Peyer's patch (tissue), 4 donors: ENCODE results near the gene DIPK1B. TPM values are rescaled to one million over a fixed set of nuclear protein-coding genes. Genes with fewer than 3 reads are reported as not detected.

Experiments
- DNase-seq, 3 donors: peaks; one replicate each; pipeline ENCODE4 v3.0.0-alpha.2; 2017 to 2019
- H3K27ac ChIP-seq, 4 donors: fragments of 200-600 bp; sonication (generic); one replicate each; pipeline ENCODE4 v1.5.1; 2016 to 2019
- H3K27me3 ChIP-seq, 2 donors: fragments of 200-600 bp; sonication (generic); one replicate each; pipeline ENCODE4 v1.5.1; 2019
- H3K36me3 ChIP-seq, 3 donors: fragments of 200-600 bp; sonication (generic); one replicate each; pipeline ENCODE4 v1.5.1; 2016 to 2019
- H3K4me1 ChIP-seq, 4 donors: fragments of 200-600 bp; sonication (generic); one replicate each; pipeline ENCODE4 v1.5.1; 2016 to 2019
- H3K4me3 ChIP-seq, 4 donors: fragments of 200-600 bp; sonication (generic); 1 replicate in 3 of 4; 2 replicates in 1 of 4; pipeline ENCODE4 v1.5.1; 2016 to 2019; ENCODE audit warnings: mild to moderate bottlenecking in 1 of 4
- H3K9me3 ChIP-seq, 4 donors: fragments of 200-600 bp; sonication (generic); one replicate each; pipeline ENCODE4 v1.5.1; 2016 to 2019; ENCODE audit warnings: mild to moderate bottlenecking in 1 of 4
- POLR2A ChIP-seq, 2 donors: fragments of 450-650 bp; IDR thresholded peaks; one replicate each; pipeline ENCODE4 v1.5.1; 2017; ENCODE audit warnings: antibody characterized with exemption in 2 of 2, mild to moderate bottlenecking in 2 of 2, moderate library complexity in 2 of 2
- total RNA-seq, 4 donors: library from RNA; depleted of rRNA; stranded (reverse); fragments of >200 nt; gene quantifications; one replicate each; pipeline ENCODE4 v1.1.0, GENCODE V29; 2016
- TF ChIP-seq, protein P1 (sequence below), 6 experiments: fragments of 450-650 bp in 4 of 6; fragments of 200-600 bp in 2 of 6; sonication (generic) in 1 of 6; IDR thresholded peaks; one replicate each; pipeline ENCODE4 v1.5.1; 2017 to 2019; ENCODE audit warnings: antibody characterized with exemption in 6 of 6, mild to moderate bottlenecking in 3 of 6, moderate library complexity in 1 of 6

The DIPK1B gene
- total RNA-seq, 4 donors from 2014 or later, result 0.70 to 5.8 (median 2.6) TPM

DNA sequence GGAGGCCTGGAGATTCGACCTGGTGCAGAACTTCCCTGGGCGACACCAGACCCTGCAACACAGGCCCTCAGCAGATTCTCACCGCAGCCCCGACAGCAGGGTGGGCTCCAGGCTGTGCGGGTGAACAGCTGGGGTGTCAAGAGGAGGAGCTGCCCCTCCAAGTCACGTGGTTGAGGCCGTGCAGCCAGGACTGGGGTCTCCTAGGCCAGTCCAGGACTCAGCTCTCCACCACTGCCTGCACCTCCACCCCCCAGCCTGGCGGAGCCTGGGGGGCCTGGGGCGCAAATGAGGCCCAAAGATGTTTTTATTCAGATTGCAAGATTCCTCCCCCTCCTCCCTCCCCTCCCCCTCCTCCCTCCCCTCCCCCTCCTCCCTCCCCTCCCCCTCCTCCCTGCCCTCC lies 15.9 kb upstream of the DIPK1B start:
- no peak overlapping the region for H3K4me3 ChIP-seq
- H3K27ac ChIP-seq, result peak overlapping the region in 2 of 4 donors; percentile 91 to 95
- H3K27me3 ChIP-seq, result no peaks in the 10 kb centered on the region
- DNase-seq, result no peak
- no peaks in the 10 kb centered on the region for H3K9me3 ChIP-seq
- TF ChIP-seq, protein P1, sequence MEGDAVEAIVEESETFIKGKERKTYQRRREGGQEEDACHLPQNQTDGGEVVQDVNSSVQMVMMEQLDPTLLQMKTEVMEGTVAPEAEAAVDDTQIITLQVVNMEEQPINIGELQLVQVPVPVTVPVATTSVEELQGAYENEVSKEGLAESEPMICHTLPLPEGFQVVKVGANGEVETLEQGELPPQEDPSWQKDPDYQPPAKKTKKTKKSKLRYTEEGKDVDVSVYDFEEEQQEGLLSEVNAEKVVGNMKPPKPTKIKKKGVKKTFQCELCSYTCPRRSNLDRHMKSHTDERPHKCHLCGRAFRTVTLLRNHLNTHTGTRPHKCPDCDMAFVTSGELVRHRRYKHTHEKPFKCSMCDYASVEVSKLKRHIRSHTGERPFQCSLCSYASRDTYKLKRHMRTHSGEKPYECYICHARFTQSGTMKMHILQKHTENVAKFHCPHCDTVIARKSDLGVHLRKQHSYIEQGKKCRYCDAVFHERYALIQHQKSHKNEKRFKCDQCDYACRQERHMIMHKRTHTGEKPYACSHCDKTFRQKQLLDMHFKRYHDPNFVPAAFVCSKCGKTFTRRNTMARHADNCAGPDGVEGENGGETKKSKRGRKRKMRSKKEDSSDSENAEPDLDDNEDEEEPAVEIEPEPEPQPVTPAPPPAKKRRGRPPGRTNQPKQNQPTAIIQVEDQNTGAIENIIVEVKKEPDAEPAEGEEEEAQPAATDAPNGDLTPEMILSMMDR (IDR thresholded peaks at IDR 0.05), result no peak
- TF ChIP-seq POLR2A (IDR thresholded peaks at IDR 0.05), result no peak
- peaks cover 6 to 67% (median 9%) of the 10 kb centered on the region in 4 donors for H3K4me1 ChIP-seq
- H3K36me3 ChIP-seq, result no peaks in the 10 kb centered on the region

DNA sequence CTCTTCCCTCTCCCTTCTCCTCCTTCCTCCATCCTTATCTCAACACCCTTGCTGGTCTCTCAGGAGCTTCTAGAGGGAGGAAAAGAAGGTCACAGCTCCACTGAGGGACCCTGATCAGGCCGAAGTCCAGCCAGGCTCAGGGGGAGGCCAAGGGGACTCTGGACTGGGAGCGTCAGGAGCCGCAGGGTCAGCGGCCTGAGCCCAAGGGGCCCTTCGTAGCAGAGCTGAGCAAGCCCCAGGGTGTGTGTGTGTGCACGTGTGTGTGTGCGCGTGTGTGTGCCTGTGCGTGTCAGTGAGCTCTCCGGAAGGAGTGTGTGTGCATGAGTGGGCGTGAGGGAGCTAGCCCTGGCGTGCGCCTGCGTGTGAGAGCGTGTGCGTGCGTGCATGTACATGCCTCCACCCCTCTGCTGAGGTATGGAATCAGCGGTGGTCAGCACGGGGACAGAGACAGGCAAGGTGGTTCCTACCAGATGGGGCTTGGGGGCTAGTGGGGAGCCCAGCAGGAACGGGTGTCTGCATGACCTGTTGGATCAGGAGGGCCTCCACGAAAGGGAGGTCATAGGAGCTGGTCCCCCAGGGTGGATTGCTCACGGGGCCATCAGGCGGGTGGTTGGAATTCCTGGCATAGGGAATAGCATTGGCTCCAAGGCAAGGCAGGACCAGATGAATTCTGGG lies 15.1 kb upstream of the DIPK1B start:
- DNase-seq, result peak in 2 of 3 donors; percentile 81 to 87
- peak overlapping the region in 2 of 4 donors; percentile 42 to 46 for H3K4me3 ChIP-seq
- H3K4me1 ChIP-seq, result peaks cover 6 to 61% (median 11%) of the 10 kb centered on the region in 4 donors
- no peaks in the 10 kb centered on the region for H3K36me3 ChIP-seq
- no peaks in the 10 kb centered on the region for H3K27me3 ChIP-seq
- H3K9me3 ChIP-seq, result no peaks in the 10 kb centered on the region
- peak overlapping the region in 3 of 4 donors; percentile 71 to 96 (median 84) for H3K27ac ChIP-seq
- TF ChIP-seq, protein P1 (IDR thresholded peaks at IDR 0.05), result no peak
- TF ChIP-seq POLR2A (IDR thresholded peaks at IDR 0.05), result peak in 1 of 2 donors; percentile 55

DNA sequence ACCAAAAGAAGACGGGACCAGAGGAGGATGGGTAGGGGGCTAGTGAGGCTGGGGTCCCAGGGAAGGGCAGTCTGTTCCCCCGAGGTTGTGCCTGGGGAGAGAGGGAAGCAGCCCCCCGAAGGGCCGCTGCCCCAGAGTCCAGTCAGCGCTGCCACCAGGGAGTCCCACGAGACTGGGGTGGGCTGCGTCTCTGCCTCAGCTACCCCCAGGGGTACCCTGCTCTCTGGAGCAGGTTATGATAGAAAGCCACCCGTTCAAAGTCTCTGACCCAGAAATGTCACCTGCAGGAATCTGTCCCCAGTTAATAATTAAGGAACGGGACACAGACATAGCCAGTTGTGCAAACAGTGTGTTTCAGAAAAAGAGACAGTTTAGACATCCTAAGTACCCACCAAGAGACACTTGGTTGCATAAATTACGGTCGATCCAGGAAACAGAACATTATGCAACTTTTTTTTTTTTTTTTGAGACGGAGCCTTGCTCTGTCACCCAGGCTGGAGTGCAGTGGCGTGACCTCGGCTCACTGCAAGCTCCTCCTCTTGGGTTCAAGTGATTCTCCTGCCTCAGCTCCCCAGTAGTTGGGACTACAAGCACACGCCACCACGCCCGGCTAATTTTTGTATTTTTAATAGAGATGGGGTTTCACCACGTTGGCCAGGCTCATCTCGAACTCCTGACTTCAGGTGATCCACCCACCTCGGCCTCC lies 14.4 kb upstream of the DIPK1B start:
- no peak for DNase-seq
- Histone ChIP-seq H3K27ac (peak overlapping the region in 3 of 4 donors; percentile 71 to 96 (median 84)), H3K9me3 (no peaks in the 10 kb centered on the region), H3K4me1 (peaks cover 3 to 54% (median 11%) of the 10 kb centered on the region in 4 donors), H3K27me3 (no peaks in the 10 kb centered on the region), H3K4me3 (peak overlapping the region in 2 of 4 donors; percentile 42 to 46), H3K36me3 (no peaks in the 10 kb centered on the region)
- TF ChIP-seq, protein P1 (IDR thresholded peaks at IDR 0.05), result no peak
- no peak for TF ChIP-seq POLR2A (IDR thresholded peaks at IDR 0.05)

DNA sequence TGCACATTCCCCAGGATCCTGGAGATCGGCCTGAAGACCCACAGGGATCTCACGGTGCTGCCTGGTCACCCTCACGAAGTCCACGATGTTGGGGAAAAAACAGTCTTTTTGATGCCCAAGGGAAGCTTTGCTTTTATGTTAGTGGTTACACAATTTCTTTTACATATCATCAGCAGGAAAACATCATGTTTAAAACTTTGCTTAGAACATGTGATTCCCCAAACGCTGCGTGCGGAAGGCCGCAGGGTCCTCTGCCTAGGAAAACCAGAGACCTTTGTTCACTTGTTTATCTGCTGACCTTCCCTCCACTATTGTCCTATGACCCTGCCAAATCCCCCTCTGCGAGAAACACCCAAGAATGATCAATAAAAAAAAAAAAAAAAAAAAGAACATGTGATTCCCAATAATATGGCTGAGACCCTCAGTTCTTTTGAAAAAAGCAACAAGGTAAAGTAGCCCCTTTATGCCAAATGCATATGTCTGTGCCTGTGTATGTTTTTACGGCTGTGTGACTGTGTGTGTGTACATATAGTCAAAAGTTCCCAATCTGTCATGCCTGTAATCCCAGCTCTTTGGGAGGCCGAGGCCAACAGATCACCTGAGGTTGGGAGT lies 13.6 kb upstream of the DIPK1B start:
- Histone ChIP-seq H3K4me1 (peaks cover 0 to 50% (median 11%) of the 10 kb centered on the region in 4 donors), H3K9me3 (no peaks in the 10 kb centered on the region), H3K27ac (peak overlapping the region in 2 of 4 donors; percentile 84 to 96), H3K36me3 (no peaks in the 10 kb centered on the region), H3K4me3 (no peak overlapping the region), H3K27me3 (no peaks in the 10 kb centered on the region)
- TF ChIP-seq, protein P1 (IDR thresholded peaks at IDR 0.05), result no peak
- TF ChIP-seq POLR2A (IDR thresholded peaks at IDR 0.05), result no peak
- DNase-seq, result no peak

DNA sequence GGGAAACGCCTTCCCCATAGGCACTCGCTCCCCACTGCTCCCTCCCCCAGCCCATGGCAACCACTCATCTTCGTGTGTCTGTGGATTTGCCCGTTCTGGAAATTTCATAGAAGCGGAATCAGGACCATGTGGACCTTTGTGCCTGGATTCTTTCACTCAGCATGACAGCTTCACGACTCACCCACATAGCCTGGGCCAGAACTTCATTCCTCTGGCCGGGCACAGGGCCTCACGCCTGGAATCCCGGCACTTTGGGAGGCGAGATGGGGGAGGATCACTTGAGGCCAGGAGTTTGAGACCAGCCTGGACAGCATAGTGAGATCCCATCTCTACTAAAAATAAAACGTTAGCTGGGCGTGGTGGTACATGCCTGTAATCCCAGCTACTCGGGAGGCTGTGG lies 12.1 kb upstream of the DIPK1B start:
- H3K4me1 ChIP-seq, result peaks cover 0 to 36% (median 11%) of the 10 kb centered on the region in 4 donors
- H3K27me3 ChIP-seq, result no peaks in the 10 kb centered on the region
- no peak for DNase-seq
- TF ChIP-seq, protein P1 (IDR thresholded peaks at IDR 0.05), result no peak
- TF ChIP-seq POLR2A (IDR thresholded peaks at IDR 0.05), result no peak
- no peaks in the 10 kb centered on the region for H3K36me3 ChIP-seq
- no peak overlapping the region for H3K27ac ChIP-seq
- H3K9me3 ChIP-seq, result no peaks in the 10 kb centered on the region
- H3K4me3 ChIP-seq, result no peak overlapping the region
